H9 (cell line): ENCODE results near the gene PAQR4. TPM values are rescaled to one million over a fixed set of nuclear protein-coding genes. Genes with fewer than 3 reads are reported as not detected.

Experiments
- DNase-seq: peaks from one replicate; pipeline ENCODE4 v3.0.0-alpha.2; 2017
- H2AFZ ChIP-seq: one replicate; pipeline ENCODE4 v1.6.1; 2013; ENCODE audit warnings: mild to moderate bottlenecking, low read length, control low read depth, moderate library complexity
- H2AK5ac ChIP-seq: 2 replicates; pipeline ENCODE4 v1.6.1; 2013; ENCODE audit warnings: low read length, control low read depth, mixed read lengths; ENCODE audit not compliant: insufficient read length
- H2BK120ac ChIP-seq: one replicate; pipeline ENCODE4 v1.6.1; 2013; ENCODE audit warnings: low read depth, mild to moderate bottlenecking, low read length, control low read depth, inconsistent platforms; ENCODE audit not compliant: poor library complexity, severe bottlenecking
- H2BK12ac ChIP-seq: 2 replicates; pipeline ENCODE4 v1.6.1; 2013; ENCODE audit warnings: low read length, control low read depth, mixed read lengths, low read depth; ENCODE audit not compliant: insufficient read length
- H2BK15ac ChIP-seq: 2 replicates; pipeline ENCODE4 v1.6.1; 2013; ENCODE audit warnings: low read depth, low read length, control low read depth
- H2BK20ac ChIP-seq: one replicate; pipeline ENCODE4 v1.6.1; 2013; ENCODE audit warnings: low read depth, mild to moderate bottlenecking, low read length, control low read depth, inconsistent platforms; ENCODE audit not compliant: poor library complexity, severe bottlenecking
- H2BK5ac ChIP-seq: 2 replicates; pipeline ENCODE4 v1.6.1; 2013; ENCODE audit warnings: low read length, control low read depth, mixed read lengths; ENCODE audit not compliant: insufficient read length
- H3K14ac ChIP-seq: 2 replicates; pipeline ENCODE4 v1.6.1; 2013; ENCODE audit warnings: low read length, control low read depth; ENCODE audit not compliant: insufficient read depth
- H3K18ac ChIP-seq: 2 replicates; pipeline ENCODE4 v1.6.1; 2013; ENCODE audit warnings: low read depth, mild to moderate bottlenecking, mixed read lengths, low read length, control low read depth; ENCODE audit not compliant: insufficient read length
- H3K23ac ChIP-seq: 2 replicates; pipeline ENCODE4 v1.6.1; 2013; ENCODE audit warnings: low read length, control low read depth, mixed read lengths, low read depth; ENCODE audit not compliant: insufficient read length
- H3K23me2 ChIP-seq: 2 replicates; pipeline ENCODE4 v1.6.1; 2013; ENCODE audit warnings: low read depth, mild to moderate bottlenecking, mixed read lengths, low read length, control low read depth; ENCODE audit not compliant: insufficient read length, poor library complexity, severe bottlenecking
- H3K27ac ChIP-seq: 2 replicates; pipeline ENCODE4 v1.5.1; 2013; ENCODE audit warnings: low read length, control low read depth, mixed read lengths, low read depth; ENCODE audit not compliant: insufficient read length
- H3K27me3 ChIP-seq: 2 replicates; pipeline ENCODE4 v1.6.1; 2013; ENCODE audit warnings: low read length, control low read depth, inconsistent platforms; ENCODE audit not compliant: insufficient read depth
- H3K4ac ChIP-seq: 2 replicates; pipeline ENCODE4 v1.6.1; 2013; ENCODE audit warnings: low read depth, mild to moderate bottlenecking, control low read depth, inconsistent platforms, low read length, moderate library complexity
- H3K4me1 ChIP-seq: 2 replicates; pipeline ENCODE4 v1.6.1; 2013; ENCODE audit warnings: low read length, control low read depth, inconsistent platforms; ENCODE audit not compliant: insufficient read depth
- H3K4me2 ChIP-seq: 2 replicates; pipeline ENCODE4 v1.6.1; 2013; ENCODE audit warnings: low read length, control low read depth, mixed read lengths; ENCODE audit not compliant: insufficient read length, insufficient read depth
- H3K56ac ChIP-seq: 2 replicates; pipeline ENCODE4 v1.6.1; 2013; ENCODE audit warnings: low read depth, mild to moderate bottlenecking, mixed read lengths, low read length, control low read depth; ENCODE audit not compliant: insufficient read length
- H3K79me1 ChIP-seq: 2 replicates; pipeline ENCODE4 v1.6.1; 2013; ENCODE audit warnings: low read depth, mild to moderate bottlenecking, moderate library complexity, low read length, control low read depth, inconsistent platforms; ENCODE audit not compliant: insufficient read depth, poor library complexity, severe bottlenecking
- H3K79me2 ChIP-seq: 2 replicates; pipeline ENCODE4 v1.6.1; 2013; ENCODE audit warnings: low read length, control low read depth, inconsistent platforms; ENCODE audit not compliant: insufficient read depth
- H3K9ac ChIP-seq: 2 replicates; pipeline ENCODE4 v1.6.1; 2013; ENCODE audit warnings: low read length, control low read depth, mixed read lengths; ENCODE audit not compliant: insufficient read length; ENCODE audit errors: extremely low read depth
- H3K9me3 ChIP-seq: one replicate; pipeline ENCODE4 v1.6.1; 2013; ENCODE audit warnings: low read depth, low read length, inconsistent platforms; ENCODE audit not compliant: control insufficient read depth
- H3T11ph ChIP-seq: one replicate; pipeline ENCODE4 v1.6.1; 2013; ENCODE audit warnings: mild to moderate bottlenecking, low read length, control low read depth, inconsistent platforms
- H4K20me1 ChIP-seq: one replicate; pipeline ENCODE4 v1.6.1; 2013; ENCODE audit not compliant: control insufficient read depth, insufficient read length, insufficient read depth
- H4K5ac ChIP-seq: 2 replicates; pipeline ENCODE4 v1.6.1; 2013; ENCODE audit warnings: low read depth, mild to moderate bottlenecking, mixed read lengths, low read length, control low read depth; ENCODE audit not compliant: insufficient read length
- H4K8ac ChIP-seq: replicated peaks from 2 replicates; pipeline ENCODE4 v1.6.1; 2013; ENCODE audit warnings: low read length, control low read depth, mixed read lengths, low read depth; ENCODE audit not compliant: insufficient read length
- H4K91ac ChIP-seq: 2 replicates; pipeline ENCODE4 v1.6.1; 2013; ENCODE audit warnings: low read depth, mild to moderate bottlenecking, moderate library complexity, mixed read lengths, low read length, control low read depth; ENCODE audit not compliant: insufficient read length
- H3K27ac Mint-ChIP-seq, 3 experiments: 2 replicates in 2 of 3; 3 replicates in 1 of 3; pipeline ENCODE4 v1.8.0; 2020 to 2021; ENCODE audit warnings: mixed read lengths in 3 of 3, mild to moderate bottlenecking in 1 of 3, moderate library complexity in 1 of 3
- H3K27me3 Mint-ChIP-seq: 2 replicates; pipeline ENCODE4 v1.8.0; 2021; ENCODE audit warnings: low read depth, mild to moderate bottlenecking, moderate library complexity, mixed read lengths
- H3K36me3 Mint-ChIP-seq, 3 experiments: 2 replicates in 2 of 3; 3 replicates in 1 of 3; pipeline ENCODE4 v1.8.0; 2020 to 2021; ENCODE audit warnings: low read depth in 3 of 3, mixed read lengths in 3 of 3; ENCODE audit not compliant: insufficient read depth in 1 of 3
- H3K4me1 Mint-ChIP-seq, 2 experiments: 2 replicates each; pipeline ENCODE4 v1.8.0; 2020; ENCODE audit warnings: mixed read lengths in 2 of 2
- H3K4me3 Mint-ChIP-seq, 2 experiments: 2 replicates in 1 of 2; 3 replicates in 1 of 2; pipeline ENCODE4 v1.8.0; 2020 to 2021; ENCODE audit warnings: mild to moderate bottlenecking in 2 of 2, mixed read lengths in 2 of 2, moderate library complexity in 1 of 2
- H3K9me3 Mint-ChIP-seq, 2 experiments: 2 replicates in 1 of 2; 3 replicates in 1 of 2; pipeline ENCODE4 v1.8.0; 2020; ENCODE audit warnings: mild to moderate bottlenecking in 2 of 2, mixed read lengths in 2 of 2, moderate library complexity in 1 of 2
- CTCF ChIP-seq: fragments of 200-600 bp; sonication (generic); conservative IDR thresholded peaks from 3 replicates; pipeline ENCODE4 v1.8.0; 2021; ENCODE audit warnings: antibody characterized with exemption, mild to moderate bottlenecking
- WGBS: extraction: QIAGEN DNeasy Blood & Tissue Kit; methylation state at CpG from one replicate; pipeline ENCODE4 v1.1.7; 2013; ENCODE audit warnings: missing lambda C conversion rate, low lambda C conversion rate, mixed read lengths; ENCODE audit not compliant: insufficient read length; ENCODE audit errors: extremely low coverage; 5-methylcytosine and 5-hydroxymethylcytosine counted together
- total RNA-seq: library from RNA; stranded (reverse); gene quantifications from 2 replicates; pipeline ENCODE4 v1.2.1, GENCODE V29; 2021

The PAQR4 gene
- total RNA-seq, 1 experiment from 2014 or later: 32.1 TPM

- WGBS: no CpG with 5 or more reads among the region's 15 CpGs
- Histone ChIP-seq H3K56ac (no peak overlapping the region), H2BK5ac (no peak overlapping the region), H2AFZ (no peak overlapping the region), H3K79me1 (no peaks in the 10 kb centered on the region), H4K91ac (no peak overlapping the region), H2BK15ac (no peak overlapping the region), H3K4ac (no peak overlapping the region), H3K18ac (no peak overlapping the region), H2BK120ac (no peak overlapping the region), H2AK5ac (no peak overlapping the region), H2BK12ac (no peak overlapping the region), H3K9ac (no peak overlapping the region), H4K8ac (no peak overlapping the region), H3K14ac (no peak overlapping the region), H3K79me2 (no peaks in the 10 kb centered on the region), H3K4me1 (no peaks in the 10 kb centered on the region), H2BK20ac (no peak overlapping the region), H3K23me2 (no peaks in the 10 kb centered on the region), H3K23ac (no peak overlapping the region), H3K4me2 (no peak overlapping the region), H4K5ac (no peak overlapping the region), H3K9me3 (no peaks in the 10 kb centered on the region), H3T11ph (no peak overlapping the region), H4K20me1 (no peaks in the 10 kb centered on the region), H3K27me3 (no peaks in the 10 kb centered on the region), H3K27ac (no peak overlapping the region)
- 0 out of 5 replicates have a peak overlapping the region, but pooled peaks of 1 of the 2 experiments have one; percentile 7 for H3K4me3 Mint-ChIP-seq
- no peak for TF ChIP-seq CTCF
- peaks cover 7 to 18% (median 12%) of the 10 kb centered on the region in 3 experiments for H3K36me3 Mint-ChIP-seq
- DNase-seq: no peak
- H3K27me3 Mint-ChIP-seq: no peaks in the 10 kb centered on the region
- peak overlapping the region in 2 of 3 experiments; percentile 5 to 63; a peak in 3 of 7 replicates for H3K27ac Mint-ChIP-seq
- H3K9me3 Mint-ChIP-seq: no peaks in the 10 kb centered on the region
- no peaks in the 10 kb centered on the region for H3K4me1 Mint-ChIP-seq
Measured at GRCh38 chr16:2934450-2934849, 34.7 kb upstream of the PAQR4 start.
